Panc1 (cell line): Measurements from ENCODE around the gene ZDHHC11B.
"Not testable (repeated sequence)": the region's sequence is repeated elsewhere in the genome, so short reads cannot be mapped to it uniquely, and the experiment has no call there.

Source experiments
- CTCF ChIP-seq: fragments of 450-650 bp; IDR thresholded peaks from 2 replicates; pipeline ENCODE4 v1.5.1; 2017; ENCODE audit warnings: mild to moderate bottlenecking
- REST ChIP-seq, 2 experiments: IDR thresholded peaks; 2 replicates each; pipeline ENCODE4 v1.6.1; 2011 to 2012; ENCODE audit warnings: low read depth in 2 of 2, control low read depth in 1 of 2, low read length in 1 of 2, mild to moderate bottlenecking in 1 of 2, moderate library complexity in 1 of 2; ENCODE audit not compliant: insufficient read depth in 1 of 2

- TF ChIP-seq CTCF; REST (IDR thresholded peaks at IDR 0.05; ENCODE audit: insufficient read depth in 1 of 2, low read depth in 2 of 2, low read length in 1 of 2): not testable (repeated sequence)
Observed at GRCh38 chr5:811384-811783, 26.9 kb upstream of the ZDHHC11B start.
